Measurements from ENCODE around the gene TNRC6C.

DNA sequence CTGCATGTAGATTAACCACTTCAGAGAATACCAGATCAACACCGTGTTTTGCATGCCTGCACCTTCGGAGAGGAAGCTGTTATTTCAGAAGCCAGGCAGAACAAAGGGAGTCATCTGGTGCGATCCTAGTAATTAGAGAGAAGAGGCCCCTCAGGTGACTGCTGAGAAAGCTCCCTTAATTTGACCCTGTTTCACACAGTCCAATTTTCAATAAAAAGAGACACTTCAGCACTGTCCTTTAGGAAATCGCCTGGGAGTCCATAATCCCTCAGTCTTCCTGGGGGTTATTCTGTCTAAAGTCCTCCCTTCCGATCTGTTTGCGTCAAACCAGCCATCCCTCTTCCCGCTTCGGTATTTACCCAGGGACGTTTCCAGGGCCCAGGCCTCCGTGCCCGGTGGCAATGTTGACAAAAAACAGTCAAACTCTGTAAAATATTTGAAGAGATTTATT, 23.4 kb upstream of the TNRC6C start:
- no peak for TF ChIP-seq POLR2A (IDR thresholded peaks at IDR 0.05)
- TF ChIP-seq, protein P1, sequence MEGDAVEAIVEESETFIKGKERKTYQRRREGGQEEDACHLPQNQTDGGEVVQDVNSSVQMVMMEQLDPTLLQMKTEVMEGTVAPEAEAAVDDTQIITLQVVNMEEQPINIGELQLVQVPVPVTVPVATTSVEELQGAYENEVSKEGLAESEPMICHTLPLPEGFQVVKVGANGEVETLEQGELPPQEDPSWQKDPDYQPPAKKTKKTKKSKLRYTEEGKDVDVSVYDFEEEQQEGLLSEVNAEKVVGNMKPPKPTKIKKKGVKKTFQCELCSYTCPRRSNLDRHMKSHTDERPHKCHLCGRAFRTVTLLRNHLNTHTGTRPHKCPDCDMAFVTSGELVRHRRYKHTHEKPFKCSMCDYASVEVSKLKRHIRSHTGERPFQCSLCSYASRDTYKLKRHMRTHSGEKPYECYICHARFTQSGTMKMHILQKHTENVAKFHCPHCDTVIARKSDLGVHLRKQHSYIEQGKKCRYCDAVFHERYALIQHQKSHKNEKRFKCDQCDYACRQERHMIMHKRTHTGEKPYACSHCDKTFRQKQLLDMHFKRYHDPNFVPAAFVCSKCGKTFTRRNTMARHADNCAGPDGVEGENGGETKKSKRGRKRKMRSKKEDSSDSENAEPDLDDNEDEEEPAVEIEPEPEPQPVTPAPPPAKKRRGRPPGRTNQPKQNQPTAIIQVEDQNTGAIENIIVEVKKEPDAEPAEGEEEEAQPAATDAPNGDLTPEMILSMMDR (IDR thresholded peaks at IDR 0.05), result no peak

Data from lower leg skin (tissue), 3 donors.